NT2/D1 (cell line): ENCODE results near the gene CHST5.

Experiments
- YY1 ChIP-seq: IDR thresholded peaks from 2 replicates; pipeline ENCODE4 v1.6.1; 2011; ENCODE audit not compliant: insufficient read length, insufficient read depth
- ZNF274 ChIP-seq: IDR thresholded peaks from 2 replicates; pipeline ENCODE4 v1.6.1; 2011; ENCODE audit warnings: mild to moderate bottlenecking, low read depth, low read length

GRCh38 chr16:75497558-75497957 lies 38.4 kb downstream of the CHST5 start:
- TF ChIP-seq YY1 (no peak), ZNF274 (no peak)
